Omental fat pad (tissue), 4 donors: ENCODE measurements around the gene RBM33. TPM values are rescaled to one million over a fixed set of nuclear protein-coding genes. Genes with fewer than 3 reads are reported as not detected.

ENCODE experiments used
- ATAC-seq: fragments of 150-250 bp; one replicate; pipeline ENCODE4 v1.9.1; 2016; ENCODE audit warnings: mild to moderate bottlenecking, moderate library complexity; ENCODE audit not compliant: low FRiP score
- DNase-seq: peaks from one replicate; pipeline ENCODE4 v3.0.0-alpha.2; 2019; ENCODE audit warnings: low spot score
- total RNA-seq, 4 donors: library from RNA; depleted of rRNA; stranded (reverse); fragments of >200 nt; gene quantifications; one replicate each; pipeline ENCODE4 v1.1.0, GENCODE V29; 2016
- TF ChIP-seq, protein P1 (sequence below), 3 donors: fragments of 450-650 bp; IDR thresholded peaks; one replicate each; pipeline ENCODE4 v1.5.1; 2016 to 2017; ENCODE audit warnings: antibody characterized with exemption in 3 of 3, mild to moderate bottlenecking in 3 of 3, moderate library complexity in 2 of 3

Gene RBM33
- total RNA-seq, 4 donors from 2014 or later: 19.5 to 53.4 (median 32.0) TPM

DNA sequence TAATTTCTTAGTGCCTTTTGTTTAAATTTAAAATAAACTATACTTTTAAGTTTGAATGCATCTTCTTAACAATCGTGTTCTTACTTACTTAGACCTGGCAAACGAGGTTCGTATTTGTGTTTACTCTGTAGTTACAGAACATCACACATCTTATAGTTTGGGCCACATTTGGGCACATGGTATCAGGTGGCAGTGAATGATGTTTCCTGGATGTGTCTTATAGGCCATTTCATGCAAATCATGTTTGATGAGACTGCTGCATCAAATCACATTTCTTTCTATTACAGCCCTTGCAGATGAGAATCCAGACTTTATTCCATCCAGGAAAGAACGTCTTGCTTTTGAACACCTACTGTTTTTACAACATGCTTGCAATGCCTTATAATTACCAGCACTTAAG, 78.5 kb downstream of the RBM33 start:
- TF ChIP-seq, protein P1, sequence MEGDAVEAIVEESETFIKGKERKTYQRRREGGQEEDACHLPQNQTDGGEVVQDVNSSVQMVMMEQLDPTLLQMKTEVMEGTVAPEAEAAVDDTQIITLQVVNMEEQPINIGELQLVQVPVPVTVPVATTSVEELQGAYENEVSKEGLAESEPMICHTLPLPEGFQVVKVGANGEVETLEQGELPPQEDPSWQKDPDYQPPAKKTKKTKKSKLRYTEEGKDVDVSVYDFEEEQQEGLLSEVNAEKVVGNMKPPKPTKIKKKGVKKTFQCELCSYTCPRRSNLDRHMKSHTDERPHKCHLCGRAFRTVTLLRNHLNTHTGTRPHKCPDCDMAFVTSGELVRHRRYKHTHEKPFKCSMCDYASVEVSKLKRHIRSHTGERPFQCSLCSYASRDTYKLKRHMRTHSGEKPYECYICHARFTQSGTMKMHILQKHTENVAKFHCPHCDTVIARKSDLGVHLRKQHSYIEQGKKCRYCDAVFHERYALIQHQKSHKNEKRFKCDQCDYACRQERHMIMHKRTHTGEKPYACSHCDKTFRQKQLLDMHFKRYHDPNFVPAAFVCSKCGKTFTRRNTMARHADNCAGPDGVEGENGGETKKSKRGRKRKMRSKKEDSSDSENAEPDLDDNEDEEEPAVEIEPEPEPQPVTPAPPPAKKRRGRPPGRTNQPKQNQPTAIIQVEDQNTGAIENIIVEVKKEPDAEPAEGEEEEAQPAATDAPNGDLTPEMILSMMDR (IDR thresholded peaks at IDR 0.05): no peak
- no peak for ATAC-seq
- DNase-seq: no peak

DNA sequence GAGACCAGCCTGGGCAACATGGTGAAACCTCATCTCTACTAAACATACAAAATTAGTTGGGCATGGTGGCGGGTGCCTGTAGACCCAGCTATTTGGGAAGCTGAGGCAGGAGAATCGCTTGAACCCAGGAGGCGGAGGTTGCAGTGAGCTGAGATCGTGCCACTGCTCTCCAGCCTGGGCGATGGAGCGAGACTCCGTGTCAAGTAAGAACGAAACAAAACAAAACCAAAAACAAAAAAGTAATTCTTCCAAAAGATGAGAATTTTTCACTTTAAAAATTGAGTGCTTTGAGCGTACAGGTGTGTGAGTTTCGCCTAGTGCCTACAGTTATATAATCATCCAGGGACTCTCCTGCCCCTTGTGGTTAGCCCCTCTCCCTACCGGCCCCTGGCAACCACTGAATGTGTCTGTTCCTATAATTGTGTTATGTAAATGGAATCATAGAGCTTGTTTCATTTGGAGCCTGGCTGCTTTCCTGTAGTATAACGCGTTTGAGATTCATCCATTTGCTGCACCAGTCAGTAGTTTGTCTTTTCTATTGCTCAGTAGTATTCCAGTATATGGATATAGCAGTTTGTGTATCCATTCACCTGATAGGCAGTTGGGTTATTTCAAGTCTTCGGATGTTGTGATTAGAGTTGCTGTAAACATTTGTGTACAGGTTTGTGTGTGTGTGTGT, 80.0 kb downstream of the RBM33 start:
- ATAC-seq: no peak
- TF ChIP-seq, protein P1 (IDR thresholded peaks at IDR 0.05): no peak
- DNase-seq: no peak

DNA sequence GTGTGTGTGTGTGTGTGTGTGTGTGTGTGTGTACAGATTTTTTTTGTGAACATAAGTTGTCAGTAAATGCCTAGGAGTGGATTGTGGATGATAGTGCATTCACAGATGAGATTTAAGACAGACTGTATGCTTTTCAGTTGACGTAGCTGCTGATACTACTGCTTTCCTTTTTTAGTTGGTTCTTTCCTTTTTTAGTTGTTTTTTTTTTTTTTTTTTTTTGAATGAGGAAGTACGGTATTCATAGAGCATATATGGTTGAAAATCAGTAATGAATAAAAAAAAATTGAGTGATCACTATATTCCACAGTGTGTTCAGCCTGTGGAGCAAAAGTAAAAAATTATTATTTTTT, 80.5 kb downstream of the RBM33 start:
- DNase-seq (no peak), ATAC-seq (no peak)
- TF ChIP-seq, protein P1 (IDR thresholded peaks at IDR 0.05): no peak

DNA sequence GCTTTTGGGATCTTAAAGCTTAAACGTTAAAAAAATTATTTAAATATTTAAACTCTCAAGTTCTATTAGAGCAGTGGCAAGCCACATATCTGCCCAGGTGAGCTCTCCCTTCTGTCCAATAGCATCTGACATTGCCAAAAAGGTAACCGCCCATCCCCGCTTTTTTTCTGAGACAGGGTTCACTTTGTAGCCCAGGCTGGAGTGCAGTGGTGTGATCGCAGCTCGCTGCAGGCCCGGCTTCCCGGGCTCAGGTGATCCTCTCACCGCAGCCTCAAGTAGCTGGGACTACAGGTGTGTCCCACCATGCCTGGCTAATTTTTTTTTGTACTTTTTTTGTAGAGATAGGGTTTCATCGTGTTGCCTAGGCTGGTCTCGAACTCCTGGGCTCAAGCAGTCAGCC, 83.2 kb downstream of the RBM33 start:
- TF ChIP-seq, protein P1 (IDR thresholded peaks at IDR 0.05): no peak
- DNase-seq (no peak), ATAC-seq (no peak)

DNA sequence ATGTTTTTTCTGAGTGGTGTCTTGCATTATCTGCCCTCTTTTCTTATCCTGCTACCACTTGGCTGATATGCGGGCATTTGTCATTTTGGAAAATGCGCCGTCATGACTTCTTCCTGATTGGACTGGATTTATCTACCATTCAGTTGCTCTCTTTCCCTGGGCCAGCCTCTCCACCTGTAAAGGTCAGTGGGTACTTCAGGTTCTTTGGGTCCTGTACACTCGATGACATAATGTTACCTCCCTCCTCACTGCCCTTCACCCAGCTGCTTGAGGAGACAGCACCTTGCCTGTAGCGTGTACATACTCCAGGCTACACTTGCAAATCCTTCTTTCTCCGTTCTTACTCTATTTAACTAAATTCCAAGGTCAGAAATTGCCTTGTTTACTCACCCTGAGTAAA, 83.7 kb downstream of the RBM33 start:
- TF ChIP-seq, protein P1 (IDR thresholded peaks at IDR 0.05): no peak
- ATAC-seq: no peak
- no peak for DNase-seq

DNA sequence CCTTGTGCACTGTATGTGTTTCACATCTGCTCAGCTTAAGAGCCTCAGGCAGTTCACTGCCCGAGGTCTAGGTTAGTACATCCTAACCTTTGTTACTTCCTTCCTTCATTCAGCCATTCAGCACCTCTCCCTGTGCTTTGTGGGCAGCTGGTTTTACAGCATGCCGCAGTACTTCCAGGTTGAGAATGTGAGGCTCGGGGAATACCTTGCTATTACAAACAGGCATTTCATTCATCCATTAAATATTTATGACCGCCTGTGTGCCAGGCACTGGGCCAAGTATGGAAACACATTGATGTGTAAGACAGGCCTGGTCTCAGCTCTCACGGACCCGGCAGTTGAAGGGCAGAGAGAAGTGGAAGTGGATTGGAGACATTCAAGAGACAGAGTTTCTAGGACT, 85.4 kb downstream of the RBM33 start:
- ATAC-seq (no peak), DNase-seq (no peak)
- TF ChIP-seq, protein P1 (IDR thresholded peaks at IDR 0.05): no peak

DNA sequence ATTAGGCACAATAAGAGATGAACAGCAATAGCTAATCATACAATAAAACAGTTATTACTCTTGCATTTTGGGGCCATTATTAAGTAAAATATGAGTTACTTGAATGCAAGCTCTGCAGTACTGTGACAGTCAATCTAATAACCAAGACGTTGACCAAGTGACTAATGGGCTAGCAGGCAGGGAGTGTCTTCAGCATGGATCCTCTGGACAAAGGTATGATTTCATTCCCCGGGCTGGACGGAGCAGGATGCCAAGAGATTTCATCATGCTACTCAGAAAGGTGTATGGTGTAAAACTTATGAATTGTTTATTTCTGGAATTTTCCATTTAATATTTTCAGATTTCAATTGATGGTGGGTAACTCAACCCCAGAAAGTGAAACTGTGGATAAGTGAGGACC, 86.9 kb downstream of the RBM33 start:
- peak; percentile 75 for ATAC-seq
- TF ChIP-seq, protein P1 (IDR thresholded peaks at IDR 0.05): no peak
- no peak for DNase-seq
